Measurements from ENCODE around the gene G6PC3.
A peak's percentile ranks its signal among the peaks of the same experiment; 100 is the strongest.
"Not testable (repeated sequence)": the region's sequence is repeated elsewhere in the genome, so short reads cannot be mapped to it uniquely, and the experiment has no call there.

G6PC3 gene

DNA sequence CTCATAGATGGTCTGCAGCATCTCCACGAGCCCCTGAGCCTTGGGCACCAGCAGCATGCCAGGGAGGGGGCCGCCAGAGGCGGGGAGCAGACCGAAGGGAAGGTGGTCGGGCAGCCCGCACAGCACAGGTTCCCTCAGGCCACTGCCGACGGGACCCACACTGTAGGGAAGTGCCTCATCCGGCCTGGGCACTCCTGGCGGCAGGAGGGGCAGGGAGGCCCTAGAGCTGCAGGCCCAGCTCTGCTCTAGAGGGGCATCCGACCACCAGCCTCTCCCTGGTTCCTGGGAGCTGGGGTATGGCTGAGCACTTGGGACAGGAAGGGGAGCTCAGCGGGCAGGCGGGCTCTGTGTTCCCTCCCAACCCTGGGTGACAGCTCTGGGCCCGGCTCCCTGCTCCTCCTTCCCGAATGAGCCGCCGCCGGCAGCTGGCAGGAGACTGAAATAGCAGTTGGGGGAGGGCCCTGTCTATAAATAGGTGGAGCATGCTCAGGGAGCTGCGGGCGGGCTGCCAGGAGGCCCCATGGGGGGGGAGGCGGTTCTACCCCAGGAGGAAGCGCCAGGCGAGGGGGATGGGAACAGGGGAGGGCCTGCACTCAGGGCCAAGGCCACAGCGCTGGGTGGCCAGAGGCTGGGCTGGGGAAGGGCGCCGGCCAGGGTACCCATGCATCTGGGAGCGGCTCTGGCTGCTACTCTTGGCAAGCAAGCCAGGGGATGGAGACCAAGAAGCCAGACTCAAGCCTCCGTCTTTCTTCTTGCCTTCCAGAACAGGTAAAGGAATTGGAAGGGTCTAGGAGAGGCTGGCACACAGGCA lies 40.5 kb downstream of the G6PC3 start:
- DNase-seq: no peak

DNA sequence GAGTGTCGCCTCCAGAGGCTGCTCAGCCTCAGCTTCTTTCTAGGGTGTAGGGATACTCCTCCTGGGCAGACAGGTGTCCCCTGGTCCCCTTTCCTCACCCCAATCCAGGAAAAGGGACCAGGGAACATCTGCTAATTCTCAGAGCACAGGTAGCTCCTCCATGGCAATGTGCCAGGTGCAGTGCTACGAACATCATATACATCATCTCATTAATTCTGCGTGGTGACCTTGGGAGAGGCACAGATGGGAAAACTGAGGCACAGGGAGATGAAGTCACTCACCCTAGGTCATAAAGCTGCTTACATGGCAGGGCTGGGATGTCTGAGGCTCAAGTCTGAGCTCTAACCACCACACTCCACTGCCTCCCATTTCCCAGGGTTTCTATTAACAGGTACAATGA lies 41.2 kb downstream of the G6PC3 start:
- DNase-seq: no peak

DNA sequence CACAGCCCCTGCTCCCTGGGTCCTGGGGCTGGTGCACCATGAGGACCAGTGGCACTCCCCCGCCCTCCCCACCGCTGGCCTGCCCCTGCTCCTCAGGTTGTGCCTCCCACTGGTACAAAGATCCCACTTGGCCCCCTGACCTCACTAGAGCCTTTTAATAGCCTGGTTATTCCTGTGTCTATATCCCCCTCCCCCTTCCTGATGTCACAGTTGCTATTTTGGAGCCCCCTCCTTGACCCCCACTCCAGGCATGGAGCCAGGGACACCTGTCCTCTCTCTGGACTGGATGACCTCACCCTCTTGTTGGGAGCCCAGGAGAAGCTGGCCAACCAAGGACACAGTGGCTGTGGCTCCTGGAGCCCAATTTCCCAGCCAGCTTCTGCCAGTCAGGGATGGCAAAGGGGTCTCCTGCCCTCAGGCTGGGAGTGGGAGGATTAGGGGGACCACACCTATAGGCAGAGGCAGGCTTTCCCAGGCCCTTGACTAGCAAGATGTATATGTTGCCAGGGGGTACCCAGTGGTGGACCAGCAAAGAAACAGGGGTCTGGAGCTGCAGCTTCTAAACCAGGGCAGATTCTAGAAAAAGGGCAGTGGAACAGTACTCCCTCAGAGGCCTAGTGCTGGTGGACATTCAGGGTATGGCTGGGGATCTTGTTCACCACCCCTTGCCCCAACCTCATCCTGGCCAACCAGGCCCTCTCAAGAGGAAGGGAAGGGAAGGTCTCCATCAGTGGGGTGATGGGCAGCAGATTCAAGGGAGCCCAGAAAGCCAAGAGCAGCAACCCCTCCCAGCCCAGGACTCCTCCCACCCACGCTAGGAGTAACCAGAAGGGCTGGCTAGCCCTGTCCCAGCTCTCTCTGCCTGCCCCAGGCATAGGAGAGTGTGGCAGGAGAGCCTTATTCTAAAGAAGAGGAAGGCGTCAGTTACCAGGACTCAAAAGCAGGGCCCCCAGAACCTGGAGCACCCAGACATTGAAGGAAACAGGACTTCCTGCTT lies 42.0 kb downstream of the G6PC3 start:
- DNase-seq: no peak

DNA sequence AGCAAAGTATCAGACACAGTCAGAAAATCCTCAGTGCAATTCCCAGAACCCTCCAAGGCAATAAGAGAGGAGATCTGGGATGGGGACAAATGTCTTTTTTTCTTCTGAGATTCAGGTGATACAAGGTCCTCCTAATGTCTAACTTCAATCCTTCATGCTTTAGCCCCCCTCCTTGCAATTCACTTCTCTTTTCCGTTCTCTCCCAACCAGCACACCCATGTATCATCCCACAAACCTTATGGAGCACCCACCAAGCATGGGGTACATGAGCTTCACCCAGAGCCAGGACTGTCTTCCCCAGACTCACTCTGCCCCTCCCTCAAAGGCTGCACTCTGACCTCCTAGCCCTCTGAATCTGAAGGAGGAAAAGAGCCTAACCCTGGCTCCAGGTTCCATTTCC lies 42.8 kb downstream of the G6PC3 start:
- DNase-seq: no peak

DNA sequence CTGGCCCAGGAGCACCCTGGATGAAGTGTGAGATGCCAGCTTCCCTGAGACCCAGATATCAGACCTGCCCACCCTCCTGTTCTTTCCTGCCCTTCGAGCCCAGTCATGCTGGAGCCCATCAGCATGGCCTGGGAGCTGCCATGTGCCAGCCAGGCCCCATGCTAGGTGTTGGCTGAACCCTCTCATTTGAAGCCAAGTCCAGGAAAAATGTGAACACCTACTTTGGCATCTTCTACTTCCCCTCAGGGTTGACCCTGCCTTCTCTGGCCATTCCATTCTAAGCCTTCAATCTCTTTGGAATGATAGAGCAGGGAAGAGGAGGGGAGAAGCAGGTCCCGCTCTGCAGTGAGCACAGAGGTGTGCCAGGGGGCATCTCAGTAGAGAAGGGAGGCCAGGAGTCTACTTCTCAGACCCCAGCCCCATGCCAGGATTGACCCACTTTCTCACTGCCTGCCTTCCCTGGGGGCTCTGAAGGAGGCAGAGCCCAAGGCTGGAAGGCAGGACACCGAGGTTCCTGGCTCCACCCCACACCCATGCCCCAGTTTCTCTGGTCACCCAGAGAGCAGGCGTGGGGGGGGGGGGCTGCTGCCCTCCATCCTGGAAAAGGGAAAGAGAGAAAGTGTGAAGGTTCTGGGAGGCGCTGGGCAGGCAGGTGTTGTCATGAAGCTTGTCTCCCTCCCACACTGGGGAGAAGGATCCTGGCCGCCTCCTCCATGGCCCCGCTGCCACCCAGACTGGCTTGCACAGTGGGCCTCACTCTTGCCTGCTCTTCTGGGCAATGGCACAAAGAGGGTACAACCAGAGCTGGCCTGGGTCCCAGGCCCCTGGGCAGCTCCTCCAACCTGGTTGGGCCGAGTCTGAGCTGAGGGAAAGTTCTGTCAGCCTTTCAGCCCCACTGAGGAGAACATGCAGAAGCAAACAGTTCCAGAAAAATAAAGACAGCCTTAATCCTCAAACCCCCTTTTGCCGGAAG lies 43.6 kb downstream of the G6PC3 start:
- no peak for DNase-seq

DNA sequence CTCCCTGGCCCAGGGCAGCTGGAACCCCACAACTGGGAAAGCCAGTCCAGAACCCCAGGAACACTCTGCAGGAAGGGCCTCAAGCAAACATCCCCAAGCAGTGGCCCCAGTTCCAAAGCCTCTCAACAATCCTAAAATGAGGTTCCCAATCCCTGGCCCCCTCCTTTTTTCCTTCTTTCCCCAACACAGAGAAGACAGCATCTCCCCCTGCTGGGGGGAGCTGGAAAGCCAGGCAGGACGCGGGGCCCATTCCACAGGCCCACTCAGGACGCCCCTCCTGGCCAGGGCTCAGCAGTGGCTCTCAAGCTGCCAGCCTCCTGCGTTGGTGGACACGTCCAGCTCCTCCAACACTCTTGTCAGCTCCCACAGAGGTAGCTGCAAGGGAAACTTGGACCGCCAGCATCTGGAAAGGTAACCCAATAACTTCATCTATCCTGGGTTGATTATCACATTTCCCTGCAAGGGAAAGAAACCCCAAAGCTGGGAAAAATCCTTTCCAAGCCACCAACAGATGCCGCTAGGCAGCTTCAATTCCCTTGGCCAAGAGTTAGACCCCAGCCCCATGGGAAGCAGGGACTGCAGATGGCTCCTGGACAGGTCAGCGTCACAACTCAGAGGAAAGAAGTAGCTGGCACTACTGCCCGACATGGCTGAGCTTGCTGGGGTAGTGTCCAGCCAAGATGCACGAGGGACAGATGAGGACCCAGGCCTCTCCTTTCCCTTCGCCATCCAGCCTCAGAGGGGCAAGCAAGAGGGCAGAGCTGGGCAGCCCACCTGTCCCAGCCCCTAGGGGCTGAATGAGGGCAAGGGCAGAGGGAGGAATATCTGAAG lies 45.3 kb downstream of the G6PC3 start:
- peak in 1 of 2 experiments; percentile 10 for DNase-seq

DNA sequence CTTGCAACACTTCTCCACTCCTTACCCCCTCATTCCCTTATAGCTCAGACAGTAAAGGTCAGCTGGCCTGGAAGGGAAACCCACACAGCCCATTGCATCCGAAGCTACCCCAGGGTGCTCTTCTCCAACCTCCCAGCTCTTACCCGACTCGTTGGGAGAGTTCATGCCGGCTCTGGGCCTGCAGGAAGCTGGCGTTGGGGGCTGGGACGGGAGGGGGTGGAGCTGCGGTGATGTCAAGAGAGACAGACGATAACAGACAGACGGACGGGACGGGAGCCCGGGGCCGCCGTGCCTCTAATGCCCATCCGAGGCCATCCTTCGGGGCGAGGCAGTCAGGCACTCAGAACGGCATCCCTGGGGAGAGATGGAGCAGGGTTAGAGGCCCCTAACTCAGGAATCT lies 46.8 kb downstream of the G6PC3 start:
- no peak for DNase-seq

DNA sequence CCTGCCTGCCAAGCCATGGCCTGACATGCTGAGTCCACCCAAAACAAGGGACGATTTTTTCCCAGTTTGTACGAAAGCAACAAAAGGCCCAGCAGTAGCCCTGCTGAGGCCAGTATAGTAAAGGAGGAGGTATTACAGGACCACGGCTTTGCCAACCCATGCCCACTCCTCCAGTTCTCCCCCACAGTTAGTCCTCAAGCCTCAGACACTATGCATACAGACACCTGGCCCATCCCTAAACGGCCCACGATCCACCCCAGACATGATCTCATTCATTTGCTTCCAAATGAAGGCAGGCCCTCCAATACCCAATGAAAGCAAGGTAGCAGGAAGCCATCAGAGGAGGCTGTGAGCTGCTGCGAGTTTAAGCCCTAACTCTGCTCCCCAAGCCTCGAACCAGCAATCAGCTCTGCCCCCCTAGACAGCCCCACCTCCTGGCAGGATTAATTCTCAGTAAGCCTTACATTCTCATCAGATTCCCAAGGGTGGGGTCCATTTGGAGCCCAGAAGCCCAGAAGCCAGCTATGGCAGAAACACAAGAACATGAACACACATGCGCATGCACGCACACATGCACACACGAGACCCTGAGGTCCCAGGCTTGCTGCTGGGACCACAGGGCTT lies 48.0 kb downstream of the G6PC3 start:
- no peak for DNase-seq

DNA sequence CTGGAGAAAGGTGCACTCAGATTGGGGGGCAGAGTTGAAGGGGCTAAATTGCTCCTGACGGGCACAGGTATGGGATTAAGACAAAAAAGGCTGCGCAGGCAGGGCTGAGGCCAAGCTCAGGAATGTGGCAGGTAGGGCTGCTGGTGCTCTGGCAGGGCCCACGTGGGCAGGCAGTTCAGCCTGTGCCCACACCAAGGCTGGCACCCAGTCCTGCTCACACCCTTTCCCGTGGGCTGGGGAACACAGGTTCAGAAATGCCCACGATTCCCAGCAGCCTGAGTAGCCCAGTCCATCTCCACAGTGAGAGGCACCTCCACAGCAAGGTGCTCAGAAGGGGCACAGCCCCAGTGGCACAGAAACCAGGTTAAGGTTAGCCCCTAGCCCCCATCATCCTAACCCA lies 48.5 kb downstream of the G6PC3 start:
- no peak for DNase-seq

DNA sequence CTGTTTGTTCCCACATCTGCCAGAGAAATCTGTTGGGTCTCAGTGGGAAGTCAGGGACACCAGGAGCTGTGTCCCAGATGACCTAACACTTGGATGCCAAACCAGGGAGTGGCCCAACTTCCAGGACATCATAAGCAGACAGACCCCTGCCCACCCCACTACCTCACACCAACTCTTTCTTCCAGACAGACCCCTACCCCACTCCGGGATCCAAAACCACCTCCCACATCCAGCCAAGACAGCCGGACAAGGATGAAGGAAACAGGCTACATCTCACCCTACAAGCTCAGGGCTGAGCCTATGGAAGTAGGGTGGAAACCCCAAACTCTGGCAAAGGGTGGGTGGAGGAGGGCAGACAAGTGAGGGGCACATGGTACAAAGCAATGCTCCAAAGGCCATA lies 49.3 kb downstream of the G6PC3 start:
- DNase-seq: no peak

DNA sequence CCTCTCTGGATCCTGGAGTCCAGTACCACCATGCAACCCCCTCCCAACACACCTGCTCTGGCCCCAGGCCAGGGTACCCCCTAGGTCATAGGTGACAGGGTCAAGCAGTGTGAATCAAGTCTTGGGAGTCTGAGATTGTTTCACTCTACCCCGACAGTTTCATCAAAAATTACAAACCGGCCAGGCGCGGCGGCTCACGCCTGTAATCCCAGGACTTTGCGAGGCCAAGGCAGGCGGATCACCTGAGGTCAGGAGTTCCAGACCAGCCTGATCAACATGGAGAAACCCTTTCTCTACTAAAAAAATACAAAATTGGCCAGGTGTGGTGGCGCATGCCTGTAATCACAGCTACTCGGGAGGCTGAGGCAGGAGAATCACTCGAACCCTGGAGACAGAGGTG lies 49.7 kb downstream of the G6PC3 start:
- DNase-seq: not testable (repeated sequence)

DNA sequence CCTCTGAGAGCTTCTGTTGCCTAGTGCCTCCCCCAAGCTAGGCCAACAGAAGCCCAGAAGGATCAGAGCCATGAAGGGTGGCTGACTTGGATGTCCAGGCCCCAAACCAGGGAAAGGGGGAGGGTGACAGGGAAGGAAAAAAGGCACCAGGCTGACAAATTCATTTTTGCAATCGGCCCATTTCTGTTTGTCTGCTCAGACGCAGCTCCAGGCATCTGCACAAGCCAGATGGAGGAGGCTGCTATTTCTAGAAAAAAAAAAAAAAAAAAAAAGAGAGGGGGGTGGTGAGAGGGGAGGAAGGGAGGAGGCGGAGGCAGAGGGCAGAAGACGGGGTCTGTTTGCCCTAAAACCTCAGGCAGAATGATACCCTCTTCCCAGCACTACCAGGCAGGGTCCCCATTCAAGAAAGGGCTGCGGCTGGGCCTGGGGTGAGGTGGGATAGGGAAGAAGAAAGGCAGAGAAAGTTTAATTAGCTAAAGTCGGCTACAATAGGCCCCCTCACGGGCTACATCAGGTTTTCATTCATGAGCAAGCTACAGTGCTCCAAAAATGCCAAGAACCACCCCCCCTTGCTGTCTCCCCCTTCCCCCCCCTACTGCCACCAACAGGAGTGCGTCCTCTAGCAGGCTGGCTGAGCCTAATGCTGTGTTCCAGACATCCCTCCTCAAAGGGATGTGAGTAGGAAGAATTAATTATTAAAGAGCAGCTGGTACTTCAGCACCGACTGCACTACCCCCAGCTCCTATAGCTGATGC lies 50.5 kb downstream of the G6PC3 start:
- DNase-seq: no peak

DNA sequence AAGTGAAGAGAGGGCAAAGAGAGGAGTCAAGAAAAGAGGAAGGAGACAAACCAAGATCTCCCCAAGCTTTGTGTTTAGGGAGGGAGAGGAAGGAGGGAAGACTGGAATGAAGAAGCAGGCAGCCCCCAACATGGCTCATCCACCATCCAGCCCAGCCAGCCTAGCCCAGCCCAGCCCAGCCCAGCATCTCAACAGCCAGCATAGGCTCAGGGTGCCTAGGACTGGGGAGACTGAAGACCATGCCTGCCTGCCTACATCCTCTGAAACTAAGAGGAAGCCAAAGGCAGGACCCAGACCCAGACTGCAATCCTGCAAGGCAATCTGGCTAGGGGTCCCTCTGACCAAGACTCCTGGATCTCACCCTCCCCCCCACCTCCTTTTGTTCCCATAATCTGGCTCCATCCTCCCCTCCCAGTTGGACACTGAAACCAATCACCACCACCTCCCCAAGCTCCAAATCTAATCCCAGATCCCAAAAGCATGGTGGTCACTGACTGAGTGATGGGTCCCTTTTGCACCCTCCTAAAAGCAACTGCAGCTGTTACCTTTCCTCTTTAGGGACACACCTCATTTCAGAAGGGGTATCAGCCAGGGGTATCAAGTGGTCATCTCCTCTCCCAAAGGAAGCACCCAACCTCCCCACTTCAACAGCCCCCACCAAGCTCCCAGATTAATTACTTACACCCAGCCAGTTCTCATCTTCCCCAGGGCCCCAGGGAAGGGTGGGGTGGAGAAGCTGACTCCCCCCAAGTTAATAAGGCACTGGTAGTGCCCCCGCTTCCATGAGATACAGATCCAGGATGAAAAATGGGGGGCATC lies 51.7 kb downstream of the G6PC3 start:
- no peak for DNase-seq

DNA sequence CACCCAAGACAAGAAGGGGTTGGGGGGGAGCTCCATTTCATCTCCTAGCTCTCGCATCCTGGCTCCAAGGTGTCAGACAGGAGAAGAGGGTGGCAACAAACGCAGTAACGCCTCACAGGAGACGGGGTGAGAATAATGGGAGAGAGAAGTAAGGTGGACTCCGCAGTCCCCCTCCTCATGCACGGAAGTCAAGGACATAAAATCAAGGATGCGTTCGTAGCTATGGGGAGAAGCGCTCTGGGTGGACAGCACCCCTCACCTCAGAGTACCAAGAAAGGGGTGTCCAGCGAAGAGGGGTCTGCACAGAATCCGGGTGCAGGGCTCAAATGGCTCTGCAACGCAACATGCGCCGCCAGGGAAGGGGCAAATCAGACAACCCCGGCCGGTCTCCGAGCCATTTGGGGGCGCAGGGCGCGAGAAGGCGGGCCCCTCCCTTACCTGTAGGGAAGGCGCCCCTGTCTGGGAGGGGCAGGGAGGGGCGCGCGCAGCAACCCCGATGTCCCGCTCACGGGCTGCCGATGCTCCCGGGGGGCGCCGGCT lies 52.4 kb downstream of the G6PC3 start:
- DNase-seq: no peak

DNA sequence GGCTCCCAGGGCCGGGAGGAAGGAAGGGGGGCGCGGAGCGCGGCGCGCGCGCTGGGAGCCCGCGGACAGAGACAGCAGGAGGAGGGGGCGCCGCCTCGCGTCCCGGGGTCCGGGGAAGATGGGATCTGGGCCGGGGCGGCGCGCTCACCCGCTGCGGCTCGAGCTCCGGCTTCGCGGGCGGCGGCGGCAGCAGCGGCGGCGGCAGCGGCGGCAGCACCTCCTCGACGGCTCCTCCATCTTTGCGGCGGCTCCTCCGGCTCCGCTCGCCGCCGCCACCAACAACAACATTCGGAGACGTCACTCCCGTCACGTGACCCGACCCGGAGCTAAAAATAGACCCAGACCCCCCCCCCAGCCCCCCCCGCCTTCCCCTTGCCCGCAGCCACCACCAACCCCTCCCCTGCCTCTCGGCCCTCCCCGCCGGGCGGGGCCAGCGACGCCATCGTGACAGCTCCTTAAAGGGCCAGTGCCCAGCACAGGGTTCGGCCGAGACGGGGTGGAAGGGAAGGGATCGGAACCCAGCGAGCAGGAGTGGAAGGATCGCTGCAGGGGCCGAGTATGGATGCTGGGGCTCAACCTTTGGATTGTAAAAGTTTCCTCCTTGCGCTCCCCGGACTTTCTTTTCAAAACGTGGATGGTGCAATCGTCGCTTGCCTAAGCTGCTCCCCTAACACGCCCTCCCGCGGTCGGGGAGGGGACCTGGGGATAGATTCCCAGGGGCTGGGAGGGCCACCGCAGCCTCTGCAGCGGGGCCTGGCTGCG lies 53.0 kb downstream of the G6PC3 start, which contains the start of gene HDAC5:
Gene HDAC5 (minus strand): TSS at position 286 of the 762 bp plus-strand sequence. CDS start 6,126 bp downstream, outside the sequence.
- peak; percentile 70 to 92 for DNase-seq

DNA sequence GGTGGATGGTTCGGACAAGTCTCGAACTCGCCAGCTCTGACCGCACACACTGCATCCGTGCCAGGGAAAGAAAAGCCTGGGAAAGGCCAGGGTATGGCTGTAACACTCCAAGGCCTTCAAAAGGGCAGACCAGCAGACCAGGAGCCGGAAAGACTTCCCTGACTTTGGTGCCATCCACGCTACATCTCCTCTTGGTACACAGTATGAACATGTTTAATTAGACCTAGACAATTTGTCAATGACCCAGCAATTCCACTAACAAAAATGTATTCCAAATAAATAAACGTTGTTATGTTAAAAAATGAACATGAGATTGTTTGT lies 53.5 kb downstream of the G6PC3 start:
- DNase-seq: no peak
